Activated effector memory CD4-positive, alpha-beta T cell treated with anti-CD3 and anti-CD28 coated beads, Interleukin-2, amount 50 U/mL, for 16 hours (primary cell): ENCODE data around the gene PFDN2.
A peak's percentile ranks its signal among the peaks of the same experiment; 100 is the strongest.
"Not testable (repeated sequence)": the region's sequence is repeated elsewhere in the genome, so short reads cannot be mapped to it uniquely, and the experiment has no call there.

ENCODE experiments used
- DNase-seq: peaks from one replicate; pipeline ENCODE4 v3.0.0-alpha.2; 2020

Gene PFDN2

DNA sequence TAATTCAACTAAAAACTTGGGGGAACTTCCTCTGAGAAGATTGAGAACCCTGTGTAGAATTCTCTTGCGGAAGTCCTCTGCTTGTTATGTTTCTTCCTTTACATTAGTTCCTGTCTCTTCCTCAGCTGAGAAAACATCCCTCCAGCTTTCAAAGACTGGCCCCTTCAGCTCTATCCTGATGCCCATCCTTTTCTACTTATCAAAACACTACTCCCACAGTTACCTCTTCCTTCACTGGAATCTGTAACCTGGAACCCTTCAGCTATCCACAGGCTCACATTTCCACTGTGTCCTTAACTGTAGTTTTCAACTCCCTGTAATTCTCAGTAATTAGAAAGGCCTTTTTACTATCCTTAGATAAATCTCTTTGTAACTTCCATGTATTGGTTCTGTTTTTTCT is 20.6 kb upstream of the PFDN2 start:
- DNase-seq, result no peak

DNA sequence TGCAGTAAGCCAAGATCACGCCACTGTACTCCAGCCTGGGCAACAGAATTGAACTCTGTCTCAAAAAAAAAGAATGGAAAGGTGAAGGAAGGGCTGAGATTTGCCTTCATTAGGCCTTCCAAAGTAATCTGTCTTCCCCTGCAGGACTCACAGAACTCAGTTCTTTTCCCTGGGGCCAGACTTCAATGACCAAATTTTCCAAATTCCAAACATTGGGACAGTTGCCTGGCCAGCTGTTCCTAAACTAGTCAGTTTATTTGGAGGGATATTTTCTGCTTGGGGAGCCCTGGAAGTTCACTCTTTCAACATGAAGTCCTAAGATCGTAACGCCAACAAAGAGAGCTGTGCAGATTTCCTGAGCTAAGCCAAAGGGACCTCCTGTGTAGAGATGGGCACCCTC is 20.0 kb upstream of the PFDN2 start:
- no peak for DNase-seq

DNA sequence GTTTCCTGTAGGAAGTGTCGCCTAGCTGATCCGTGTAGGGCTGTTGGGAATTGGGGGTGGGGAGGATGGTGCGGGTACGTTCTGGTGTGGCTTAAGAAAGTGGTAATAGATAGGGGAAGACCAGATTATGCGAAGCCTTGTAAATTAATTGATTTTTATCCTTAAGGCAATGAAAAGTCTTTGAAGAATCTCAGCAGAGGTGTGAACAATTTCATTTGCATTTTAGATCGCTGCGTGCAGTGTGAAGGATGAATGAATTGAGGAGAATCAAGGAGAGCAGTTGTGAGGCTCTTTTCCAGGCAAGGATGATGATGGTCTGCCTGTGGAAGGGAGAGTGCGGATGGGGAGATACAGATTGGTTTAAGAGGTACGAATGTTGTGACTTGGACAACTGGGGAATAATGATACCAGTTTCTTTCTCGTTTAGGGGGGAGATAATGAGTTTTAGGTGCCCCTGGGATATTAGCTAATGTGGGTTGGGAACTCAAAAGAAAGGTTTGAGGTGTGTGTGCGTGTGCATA is 15.4 kb upstream of the PFDN2 start:
- DNase-seq, result no peak

DNA sequence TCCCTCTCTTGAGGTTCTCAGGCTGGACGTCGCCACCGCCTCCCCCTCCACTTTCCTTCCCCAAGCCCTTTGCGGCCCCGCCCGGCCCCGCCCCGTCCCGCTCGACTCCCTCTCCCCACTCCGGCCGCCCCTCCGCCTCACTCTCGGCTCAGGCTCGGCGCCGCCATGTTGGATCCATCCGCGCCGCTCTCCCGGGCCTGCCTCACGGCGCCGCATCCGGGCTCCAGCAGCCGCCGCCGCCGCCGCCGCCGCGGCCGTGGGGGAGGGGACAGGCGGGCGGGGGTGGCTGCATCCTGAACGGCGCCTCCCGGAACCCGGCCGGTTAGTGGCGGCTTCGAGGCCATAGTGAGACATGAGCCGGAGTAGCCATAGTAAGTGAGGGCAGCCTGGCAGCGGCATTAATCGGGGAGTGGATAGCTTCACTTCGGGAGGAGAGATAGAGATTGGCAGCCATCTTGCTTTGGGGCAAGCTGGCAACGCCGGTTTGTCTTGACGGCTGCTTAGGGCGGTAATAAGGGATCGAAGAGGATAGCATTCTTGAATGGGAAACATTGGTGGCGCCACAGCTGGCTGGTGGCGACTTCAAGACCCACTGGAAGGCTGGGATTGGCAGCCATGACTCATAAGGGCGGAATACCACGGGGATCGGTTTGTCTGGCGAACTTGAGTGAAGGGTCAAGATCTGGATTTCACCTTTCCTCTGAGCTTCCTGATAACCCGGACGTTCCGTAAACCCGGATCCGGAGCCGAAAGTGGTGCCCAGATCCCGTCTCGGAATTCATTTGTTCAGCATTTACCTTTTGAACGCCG is 14.8 kb upstream of the PFDN2 start, which contains the start of gene DEDD:
Gene DEDD (minus strand): TSS at position 258 of the 810 bp plus-strand sequence. CDS start 8,205 bp downstream, outside the sequence.
- peak; percentile 97 for DNase-seq

DNA sequence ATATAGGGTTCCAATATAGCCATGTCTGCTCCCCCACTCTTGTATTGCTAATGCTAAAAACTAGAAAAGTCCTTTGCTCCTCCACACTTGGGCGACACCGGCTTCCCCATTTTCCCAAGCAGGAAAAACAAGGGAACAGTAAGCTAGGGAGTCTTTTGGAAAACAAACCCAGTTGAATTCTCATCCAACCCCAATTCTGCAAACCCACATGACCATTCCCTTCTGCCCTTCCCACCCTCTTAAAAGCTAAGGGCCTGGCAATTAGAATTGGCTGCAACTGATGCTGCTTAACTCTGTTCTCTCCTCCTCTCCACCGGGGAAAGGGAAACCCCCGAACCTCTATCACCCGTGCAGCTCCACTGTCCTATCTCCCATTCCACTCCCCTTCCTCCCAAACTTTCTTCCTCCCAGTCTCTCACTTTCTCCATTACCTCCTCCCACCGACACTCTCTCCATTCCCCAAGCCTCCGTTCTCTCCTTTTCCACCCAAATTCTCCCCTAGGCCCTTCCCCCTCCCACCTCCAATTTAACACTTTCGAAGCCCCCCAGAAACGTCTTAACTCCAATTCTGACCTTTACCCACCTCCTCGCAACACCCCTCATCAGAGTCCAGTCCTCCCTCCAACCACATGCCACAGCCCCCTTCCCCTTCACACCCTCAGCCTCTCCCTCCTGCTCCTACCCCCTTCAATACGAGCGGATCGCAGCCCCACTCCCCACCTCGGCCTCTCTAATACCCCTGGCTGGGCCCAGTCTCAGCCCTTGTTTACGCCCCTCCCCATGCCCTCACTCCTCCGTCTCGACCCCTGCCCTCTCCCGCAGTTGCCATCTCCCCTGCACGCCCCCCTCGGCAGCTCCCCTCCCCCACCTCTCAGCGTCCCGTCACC is 13.9 kb upstream of the PFDN2 start:
- no peak for DNase-seq

DNA sequence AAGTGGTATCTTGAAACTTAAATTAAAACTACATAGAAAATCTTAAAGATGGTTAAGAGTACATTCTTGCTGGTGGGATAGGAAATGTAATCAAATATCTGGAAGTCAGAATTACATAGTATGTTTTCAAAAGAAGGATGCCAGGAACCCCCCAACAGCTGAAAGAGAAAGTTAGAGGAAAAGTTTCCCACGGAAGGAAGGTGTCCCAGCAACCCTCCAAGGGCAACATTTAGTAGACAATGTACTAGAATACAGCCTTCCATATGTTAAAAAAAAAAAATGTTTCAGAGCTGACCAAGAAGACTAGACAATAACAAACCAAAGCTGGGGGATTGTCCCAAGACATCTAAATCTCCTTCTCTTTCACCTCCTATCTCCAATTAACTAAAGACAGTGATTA is 12.4 kb upstream of the PFDN2 start:
- DNase-seq, result no peak

DNA sequence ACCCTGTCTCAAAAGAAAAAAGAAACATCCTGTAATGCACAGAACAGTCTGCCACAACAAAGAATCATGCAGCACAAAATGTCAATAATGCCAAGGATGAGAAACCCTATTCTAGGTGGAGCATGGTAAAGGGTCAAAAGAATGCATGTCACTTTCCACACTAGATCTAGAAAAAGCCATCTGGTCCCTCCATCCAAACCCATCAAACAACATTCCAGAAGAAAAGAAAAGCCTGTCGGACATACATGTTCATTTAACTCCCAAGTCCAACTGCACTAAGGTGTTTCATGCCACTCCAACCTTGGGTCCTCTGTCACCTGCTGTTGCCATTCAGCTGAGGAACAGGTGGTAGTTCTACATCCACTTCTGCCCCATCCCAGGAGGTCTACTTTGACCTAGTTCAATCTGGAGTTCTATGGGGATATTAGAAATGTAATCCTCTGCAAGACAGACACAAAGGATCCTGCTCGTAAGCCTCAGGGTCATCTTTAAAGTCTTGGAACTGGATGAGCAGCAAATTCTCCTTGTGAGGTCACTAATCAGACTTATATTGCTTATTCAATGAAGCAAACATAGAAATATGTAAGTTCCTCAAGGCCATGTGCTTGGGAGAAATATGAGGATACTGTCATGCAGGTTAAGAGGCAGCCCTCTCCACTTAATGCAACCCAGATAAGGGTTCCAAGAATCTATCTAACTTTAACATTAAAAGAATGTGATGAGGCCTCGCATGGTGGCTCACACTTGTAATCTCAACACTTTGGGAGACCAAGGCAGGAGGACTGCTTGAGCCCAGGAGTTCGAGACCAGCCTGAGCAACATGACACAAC is 11.0 kb upstream of the PFDN2 start:
- no peak for DNase-seq

DNA sequence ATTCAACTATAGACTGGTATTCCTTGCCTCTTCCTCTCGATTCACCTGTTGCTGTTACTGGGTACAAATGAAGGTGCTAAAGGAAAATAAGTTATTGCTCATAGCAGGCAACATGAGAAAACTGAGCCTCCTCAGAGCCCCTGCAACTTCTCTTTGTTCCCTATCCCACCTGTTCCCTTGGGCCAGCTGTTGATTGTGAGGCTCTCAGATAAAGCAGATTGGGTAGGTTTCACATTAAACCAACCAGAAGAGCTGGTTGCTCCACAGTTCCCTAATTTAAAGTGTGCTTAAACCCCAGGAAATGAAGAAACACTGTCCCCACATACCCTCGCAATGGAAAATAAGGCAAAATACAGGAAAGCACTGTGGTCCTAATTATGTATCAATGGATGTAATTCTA is 9.8 kb upstream of the PFDN2 start:
- DNase-seq, result no peak

DNA sequence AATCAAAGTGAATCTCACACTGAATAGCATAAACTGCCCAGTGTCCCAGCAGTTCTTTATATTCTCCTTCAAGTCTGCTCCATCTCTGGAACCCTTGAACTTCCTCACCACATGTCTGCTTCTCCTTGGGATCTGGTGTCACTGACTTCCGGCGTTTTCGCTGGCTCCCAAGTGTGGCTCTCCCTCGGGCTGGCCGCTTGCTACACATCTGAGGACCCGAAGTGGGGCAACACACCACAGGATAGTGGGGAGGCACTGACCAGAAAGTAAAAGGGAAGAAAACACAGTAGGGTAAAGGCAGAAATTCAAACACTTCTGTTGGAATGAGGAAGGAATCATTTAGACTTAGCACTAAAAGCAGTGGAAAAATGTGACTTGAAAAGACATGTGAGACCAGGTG is 5.1 kb upstream of the PFDN2 start:
- DNase-seq, result no peak

DNA sequence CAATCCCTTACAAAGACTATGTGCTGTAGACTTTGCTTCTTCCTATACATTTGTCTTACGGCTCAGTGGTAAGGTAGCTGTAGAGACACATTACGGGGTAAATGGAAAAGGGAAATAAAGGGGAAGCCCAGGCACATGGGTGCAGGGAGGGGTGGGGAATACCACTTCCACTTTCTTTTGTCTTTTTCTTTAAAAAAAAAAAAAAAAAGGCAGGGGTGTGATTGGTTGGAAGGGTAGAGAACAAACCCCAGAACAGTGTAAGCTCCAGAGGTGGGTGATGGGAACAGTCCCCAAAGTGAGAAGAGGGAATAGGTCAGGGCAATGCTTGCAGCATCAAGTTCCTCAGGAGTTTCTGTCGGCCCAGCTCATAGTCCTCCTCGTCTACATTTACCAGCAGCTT is 4.0 kb upstream of the PFDN2 start:
- no peak for DNase-seq

DNA sequence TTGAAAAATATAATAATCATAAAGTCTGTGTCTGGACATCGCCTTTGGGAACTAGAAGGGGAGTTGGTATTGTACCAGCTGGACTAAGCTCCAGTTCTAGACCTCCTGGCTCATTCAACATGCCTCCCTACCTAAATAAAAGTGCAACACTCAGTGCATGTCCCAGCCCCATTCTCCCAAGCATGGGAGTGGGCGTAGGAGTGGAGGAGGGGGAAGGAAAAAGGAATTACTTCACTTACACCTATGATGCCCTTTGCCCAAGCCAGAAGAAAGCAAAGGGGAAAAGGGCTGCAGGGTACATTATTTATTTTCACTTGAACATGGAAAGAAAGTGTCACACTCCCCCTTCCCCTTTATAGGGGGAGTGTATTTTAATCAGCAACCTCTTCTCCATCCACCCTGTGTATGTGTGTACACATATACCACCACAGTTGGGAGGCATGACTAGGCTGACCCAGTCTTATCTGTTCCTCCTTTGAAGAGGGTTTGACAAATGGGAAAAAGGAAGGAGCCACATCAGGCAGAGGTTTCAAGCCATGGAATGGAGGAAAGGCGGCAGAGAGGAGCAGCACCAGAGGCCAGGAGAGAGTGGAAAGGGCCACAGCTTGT is 3.3 kb upstream of the PFDN2 start:
- DNase-seq, result no peak

DNA sequence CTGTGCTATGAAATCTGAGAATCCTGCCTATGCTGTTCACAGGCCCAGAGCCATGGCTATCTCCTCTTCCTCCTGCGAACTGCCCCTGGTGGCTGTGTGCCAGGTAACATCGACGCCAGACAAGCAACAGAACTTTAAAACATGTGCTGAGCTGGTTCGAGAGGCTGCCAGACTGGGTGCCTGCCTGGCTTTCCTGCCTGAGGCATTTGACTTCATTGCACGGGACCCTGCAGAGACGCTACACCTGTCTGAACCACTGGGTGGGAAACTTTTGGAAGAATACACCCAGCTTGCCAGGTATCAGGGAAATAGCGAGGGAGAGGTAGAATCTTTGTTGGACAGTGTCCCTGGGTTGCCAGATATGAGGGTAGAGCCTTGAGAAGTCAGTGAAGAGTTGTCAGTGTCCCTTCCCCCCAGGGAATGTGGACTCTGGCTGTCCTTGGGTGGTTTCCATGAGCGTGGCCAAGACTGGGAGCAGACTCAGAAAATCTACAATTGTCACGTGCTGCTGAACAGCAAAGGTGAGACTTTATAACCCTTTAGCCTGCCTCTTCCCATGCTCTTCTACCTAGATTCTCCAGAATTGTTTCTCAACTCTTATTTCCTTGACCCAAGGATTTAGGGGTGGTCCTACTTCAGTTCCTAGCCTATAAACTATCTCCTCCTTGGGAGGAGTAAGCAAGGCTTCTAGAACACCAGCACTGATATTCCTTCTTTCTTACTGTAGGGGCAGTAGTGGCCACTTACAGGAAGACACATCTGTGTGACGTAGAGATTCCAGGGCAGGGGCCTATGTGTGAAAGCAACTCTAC is 1.5 kb upstream of the PFDN2 start:
- DNase-seq, result peak; percentile 88

DNA sequence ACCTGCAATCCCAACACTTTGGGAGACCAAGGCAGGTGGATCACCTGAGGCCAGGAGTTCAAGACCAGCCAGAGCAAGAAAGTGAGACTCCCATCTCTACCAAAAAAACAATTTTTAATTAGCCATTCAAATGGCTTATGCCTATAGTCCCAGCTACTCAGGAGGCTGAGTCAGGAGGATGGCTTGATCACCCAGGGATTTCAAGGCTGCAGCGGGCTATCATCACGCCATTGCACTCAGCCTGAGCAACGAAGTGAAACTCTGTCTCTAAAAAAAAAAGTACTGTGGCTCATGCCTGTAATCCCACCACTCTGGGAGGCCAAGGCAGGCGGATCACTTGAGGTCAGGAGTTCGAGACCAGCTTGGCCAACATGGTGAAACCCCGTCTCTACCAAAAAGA is 1.9 kb downstream of the PFDN2 start:
- not testable (repeated sequence) for DNase-seq

DNA sequence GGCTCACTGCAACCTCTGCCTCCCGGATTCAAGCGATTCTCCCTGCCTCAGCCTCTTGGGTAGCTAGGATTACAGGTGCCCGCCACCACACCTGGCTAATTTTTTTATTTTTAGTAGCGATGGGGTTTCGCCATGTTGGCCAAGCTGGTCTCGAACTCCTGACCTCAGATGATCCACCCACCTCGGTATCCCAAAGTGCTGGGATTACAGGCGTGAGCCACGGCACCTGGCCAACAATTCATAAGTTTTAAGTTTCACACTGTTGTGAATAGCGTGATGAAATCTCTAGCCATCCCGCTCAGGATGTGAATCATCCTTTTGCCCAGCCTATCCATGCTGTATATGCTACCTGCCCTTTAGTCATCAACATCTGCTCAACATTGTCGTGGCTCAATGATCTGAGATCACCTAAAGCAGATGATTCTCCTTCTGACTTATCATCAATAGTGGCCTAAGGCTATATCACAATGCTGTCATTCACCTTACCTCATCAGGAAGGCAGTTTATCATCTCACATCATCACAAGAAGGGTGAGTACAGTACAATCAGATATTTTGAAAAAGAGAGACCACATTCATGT is 2.6 kb downstream of the PFDN2 start:
- no peak for DNase-seq

DNA sequence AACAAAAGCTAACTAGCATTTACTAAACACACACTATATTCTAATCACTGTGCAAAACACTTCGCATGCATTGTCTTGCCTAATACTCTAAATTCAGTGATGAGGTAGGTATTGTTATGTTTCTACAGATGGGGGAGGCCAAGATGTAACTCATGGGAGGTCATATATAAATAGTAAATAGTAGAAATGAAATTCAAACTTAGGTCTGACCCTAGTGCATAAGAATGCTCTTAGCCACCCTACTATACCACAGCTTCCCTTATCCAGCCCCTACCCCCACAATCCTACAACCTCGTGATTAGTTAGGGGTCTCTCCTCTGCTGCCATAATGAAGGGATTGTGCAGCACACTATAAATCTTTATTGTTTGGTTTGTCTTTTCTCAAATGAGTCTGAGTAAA is 3.3 kb downstream of the PFDN2 start:
- no peak for DNase-seq

DNA sequence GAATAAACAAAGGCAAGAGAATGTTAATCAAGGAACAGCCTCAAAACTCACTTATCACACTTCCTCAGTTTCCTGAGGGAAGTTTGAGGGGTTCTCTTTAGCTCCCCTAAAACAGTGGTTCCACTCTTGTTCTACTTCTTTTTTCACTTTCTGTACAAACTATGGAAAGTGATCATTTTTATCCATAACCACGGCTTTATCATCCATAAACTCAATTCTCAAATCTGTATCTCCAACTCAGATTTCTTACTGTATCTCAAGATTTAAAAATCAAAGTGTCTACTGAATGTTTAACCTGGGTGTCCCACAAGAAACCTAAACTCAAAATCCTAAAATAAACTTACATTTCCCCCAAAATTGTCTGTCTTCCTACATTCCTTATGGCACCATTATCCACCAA is 3.9 kb downstream of the PFDN2 start:
- no peak for DNase-seq

DNA sequence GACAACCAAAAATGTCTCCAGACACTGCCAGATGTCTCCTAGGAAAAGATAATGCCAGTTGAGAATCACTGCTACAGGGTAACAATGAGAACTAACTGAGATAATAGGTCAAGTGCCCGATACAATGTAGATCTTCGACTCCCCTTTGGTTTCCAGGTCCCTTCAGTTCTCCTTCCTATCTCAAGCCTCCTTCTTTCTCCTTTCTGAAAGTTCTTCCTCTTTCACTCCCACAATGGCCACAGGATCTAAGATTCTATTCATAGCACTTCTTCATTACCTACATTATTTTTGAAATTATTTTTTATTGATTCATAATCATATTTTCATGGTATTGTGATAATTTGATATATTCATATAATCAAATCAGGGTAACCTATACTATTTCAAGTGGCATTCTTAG is 6.3 kb downstream of the PFDN2 start:
- no peak for DNase-seq

DNA sequence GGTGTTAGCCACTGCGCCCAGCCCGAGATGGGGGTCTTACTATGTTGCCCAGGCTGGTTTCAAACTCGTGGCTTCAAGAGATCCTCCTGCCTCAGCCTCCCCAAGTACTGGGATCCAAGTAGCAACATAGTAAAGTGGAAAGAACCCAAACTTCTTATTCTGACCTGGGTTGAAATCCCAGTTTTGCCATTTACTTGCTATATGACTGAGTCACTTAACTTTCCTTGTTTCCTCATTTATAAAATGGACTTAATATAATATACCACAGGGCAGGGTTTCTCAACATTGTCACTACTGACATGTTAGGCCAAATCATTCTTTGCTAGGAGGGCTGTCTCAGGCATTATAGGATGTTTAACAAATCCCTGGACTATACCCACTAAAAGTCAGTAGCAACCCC is 6.7 kb downstream of the PFDN2 start:
- DNase-seq, result no peak

DNA sequence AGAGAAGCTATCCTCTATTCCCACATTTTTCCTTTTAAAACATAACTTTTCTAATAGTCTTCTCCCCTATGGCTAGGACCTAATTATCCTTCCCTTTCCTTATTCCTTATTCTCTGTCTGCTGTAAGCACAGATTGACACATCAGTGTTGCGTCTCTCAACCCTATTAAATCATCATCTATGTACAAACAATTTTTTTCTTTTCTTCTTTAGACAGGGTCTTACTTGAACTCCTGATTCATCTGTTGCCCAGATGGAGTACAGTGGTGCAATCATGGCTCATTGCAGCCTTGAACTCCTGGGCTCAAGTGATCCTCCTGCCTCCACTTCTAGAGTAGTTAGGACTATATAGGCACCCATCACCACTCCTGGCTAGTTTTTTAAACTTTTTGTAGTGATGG is 11.4 kb downstream of the PFDN2 start:
- no peak for DNase-seq

DNA sequence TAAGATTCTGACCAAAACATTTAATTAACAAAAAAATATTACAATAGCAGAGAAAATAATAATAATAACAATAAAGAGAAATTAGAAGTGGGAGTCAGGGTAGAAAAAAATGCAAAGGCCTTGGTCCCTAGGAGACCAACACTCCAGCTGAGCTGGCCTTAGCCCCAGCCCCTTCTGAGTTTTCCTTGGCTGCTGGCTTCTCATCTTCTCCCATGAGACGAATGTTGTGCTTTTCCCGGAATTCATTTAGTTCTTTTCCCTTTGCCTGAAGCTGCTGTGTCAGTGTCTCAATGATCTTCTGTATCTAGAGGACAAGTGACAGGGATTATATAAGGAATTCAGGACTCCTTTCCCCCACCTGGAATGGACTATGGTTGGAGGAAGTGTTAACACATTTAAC is 17.3 kb downstream of the PFDN2 start:
- no peak for DNase-seq

DNA sequence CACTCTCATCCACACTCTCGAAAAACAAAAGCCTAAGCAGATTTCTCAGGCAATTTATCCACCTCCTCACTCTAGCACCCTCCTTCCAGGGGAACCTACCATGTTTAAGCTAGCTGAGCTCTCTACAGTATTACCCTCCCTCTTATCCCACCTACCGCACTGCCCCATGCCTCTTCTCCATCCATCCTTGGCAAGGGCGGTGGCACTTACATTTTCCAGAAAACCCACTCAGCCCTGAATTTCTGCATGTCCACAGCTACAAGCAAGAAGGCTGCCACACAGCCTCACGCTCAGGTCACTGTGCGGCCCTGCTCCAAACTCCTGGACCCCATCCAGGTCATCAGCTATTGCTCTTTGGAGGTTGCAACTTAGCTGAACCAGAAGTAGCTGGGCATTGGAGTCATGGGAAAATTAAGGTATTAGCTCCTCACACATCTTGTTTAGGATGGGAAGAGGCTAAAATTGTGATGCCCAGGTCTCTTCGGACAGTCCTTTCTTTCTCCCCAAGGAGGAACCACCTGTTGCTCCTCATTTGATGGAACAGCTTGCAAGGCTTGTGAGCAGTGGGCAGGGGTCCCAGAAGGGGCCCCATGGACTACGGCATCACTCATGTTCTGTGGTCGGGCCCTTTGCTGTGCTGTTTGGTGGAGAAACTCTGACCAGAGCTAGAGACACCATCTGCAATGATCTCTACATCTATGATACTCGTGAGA is 18.6 kb downstream of the PFDN2 start:
- DNase-seq, result no peak
